WTC11 (cell line): ENCODE results near the gene COMMD7. TPM values are rescaled to one million over a fixed set of nuclear protein-coding genes. Genes with fewer than 3 reads are reported as not detected.

Experiments used
- ATAC-seq: fragments of 200-7000 bp; cut with Tn5 transposase; 2 replicates; pipeline ENCODE4 v1.10.0; 2021; ENCODE audit warnings: mild to moderate bottlenecking, moderate library complexity
- CTCF ChIA-PET: fragments of 300-600 bp; sonication (Branson Sonifier 250); formaldehyde crosslinking; loops from one replicate; lab custom pipeline; 2021; ENCODE audit warnings: antibody characterized with exemption; lab: Charles Lee
- POLR2A ChIA-PET: fragments of 350-600 bp; sonication (Branson Sonifier 250); formaldehyde crosslinking; loops from one replicate; lab custom pipeline; 2021; ENCODE audit warnings: antibody characterized with exemption; lab: Charles Lee
- DNase-seq: peaks from one replicate; pipeline ENCODE4 v3.0.0; 2021; ENCODE audit warnings: low spot score
- H3K27ac Mint-ChIP-seq: 2 replicates; pipeline ENCODE4 v1.8.0; 2021; ENCODE audit warnings: mixed read lengths
- H3K27me3 Mint-ChIP-seq: 2 replicates; pipeline ENCODE4 v1.8.0; 2021; ENCODE audit warnings: low read depth, mild to moderate bottlenecking, moderate library complexity, mixed read lengths
- H3K36me3 Mint-ChIP-seq: 2 replicates; pipeline ENCODE4 v1.8.0; 2021; ENCODE audit warnings: mixed read lengths
- H3K4me1 Mint-ChIP-seq: 2 replicates; pipeline ENCODE4 v1.8.0; 2022; ENCODE audit warnings: mixed read lengths
- H3K4me3 Mint-ChIP-seq: 2 replicates; pipeline ENCODE4 v1.8.0; 2021; ENCODE audit warnings: mild to moderate bottlenecking, moderate library complexity, mixed read lengths
- H3K9me3 Mint-ChIP-seq: 2 replicates; pipeline ENCODE4 v1.8.0; 2021; ENCODE audit warnings: mixed read lengths
- ETV6 ChIP-seq: sonication (generic); formaldehyde crosslinking; IDR thresholded peaks from 2 replicates; pipeline ENCODE4 v1.8.1; 2022; ENCODE audit warnings: mild to moderate bottlenecking, missing genetic modification reagents
- FOXP1 ChIP-seq: sonication (generic); formaldehyde crosslinking; IDR thresholded peaks from 2 replicates; pipeline ENCODE4 v1.8.0; 2022; ENCODE audit warnings: missing genetic modification reagents, mild to moderate bottlenecking, moderate library complexity, borderline replicate concordance
- GABPB1 ChIP-seq: sonication (generic); formaldehyde crosslinking; IDR thresholded peaks from 2 replicates; pipeline ENCODE4 v1.8.1; 2023; ENCODE audit warnings: mild to moderate bottlenecking, missing genetic modification reagents
- IRF1 ChIP-seq: sonication (generic); formaldehyde crosslinking; IDR thresholded peaks from 2 replicates; pipeline ENCODE4 v1.8.0; 2023; ENCODE audit warnings: missing genetic modification reagents
- JUN ChIP-seq: sonication (generic); formaldehyde crosslinking; IDR thresholded peaks from 2 replicates; pipeline ENCODE4 v1.8.0; 2023; ENCODE audit warnings: mild to moderate bottlenecking, missing genetic modification reagents
- NR1H2 ChIP-seq: sonication (generic); formaldehyde crosslinking; IDR thresholded peaks from 2 replicates; pipeline ENCODE4 v1.9.0; 2021; ENCODE audit warnings: mild to moderate bottlenecking, moderate library complexity, missing genetic modification reagents
- OVOL2 ChIP-seq: fragments of 250-450 bp; sonication (Bioruptor Pico); IDR thresholded peaks from 2 replicates; pipeline ENCODE4 v1.9.0; 2021; ENCODE audit warnings: mild to moderate bottlenecking, borderline replicate concordance
- PREB ChIP-seq: sonication (generic); formaldehyde crosslinking; IDR thresholded peaks from 2 replicates; pipeline ENCODE4 v1.8.1; 2022; ENCODE audit warnings: mild to moderate bottlenecking, missing genetic modification reagents, moderate library complexity, borderline replicate concordance
- PRRX2 ChIP-seq: fragments of 250-450 bp; sonication (Bioruptor Pico); IDR thresholded peaks from 2 replicates; pipeline ENCODE4 v1.8.0; 2021; ENCODE audit warnings: mild to moderate bottlenecking
- SMAD3 ChIP-seq: sonication (generic); formaldehyde crosslinking; IDR thresholded peaks from 2 replicates; pipeline ENCODE4 v1.8.0; 2022; ENCODE audit warnings: missing genetic modification reagents, mild to moderate bottlenecking, borderline replicate concordance
- SMAD4 ChIP-seq: sonication (generic); formaldehyde crosslinking; IDR thresholded peaks from 2 replicates; pipeline ENCODE4 v1.8.0; 2022; ENCODE audit warnings: mild to moderate bottlenecking, missing genetic modification reagents
- STAT6 ChIP-seq: sonication (generic); formaldehyde crosslinking; conservative IDR thresholded peaks from 2 replicates; pipeline ENCODE4 v1.8.1; 2023; ENCODE audit warnings: mild to moderate bottlenecking, low read depth, missing genetic modification reagents, moderate library complexity
- TEAD1 ChIP-seq: sonication (generic); formaldehyde crosslinking; IDR thresholded peaks from 2 replicates; pipeline ENCODE4 v1.8.0; 2022; ENCODE audit warnings: mild to moderate bottlenecking, missing genetic modification reagents
- TP53 ChIP-seq: sonication (generic); formaldehyde crosslinking; IDR thresholded peaks from 2 replicates; pipeline ENCODE4 v1.8.1; 2023; ENCODE audit warnings: mild to moderate bottlenecking, missing genetic modification reagents
- ZNF138 ChIP-seq: sonication (generic); formaldehyde crosslinking; conservative IDR thresholded peaks from 2 replicates; pipeline ENCODE4 v1.8.1; 2022; ENCODE audit warnings: mild to moderate bottlenecking, moderate library complexity, missing genetic modification reagents
- ZNF425 ChIP-seq: fragments of 250-450 bp; sonication (Bioruptor Pico); conservative IDR thresholded peaks from 2 replicates; pipeline ENCODE4 v1.9.0; 2021; ENCODE audit warnings: mild to moderate bottlenecking
- ZNF671 ChIP-seq: fragments of 250-450 bp; sonication (Bioruptor Pico); IDR thresholded peaks from 2 replicates; pipeline ENCODE4 v1.8.0; 2021; ENCODE audit warnings: mild to moderate bottlenecking
- ZSCAN18 ChIP-seq: fragments of 250-450 bp; sonication (Bioruptor Pico); IDR thresholded peaks from 2 replicates; pipeline ENCODE4 v2.1.2; 2022; ENCODE audit warnings: mild to moderate bottlenecking, moderate library complexity
- total RNA-seq: library from RNA; stranded (reverse); gene quantifications from 3 replicates; pipeline ENCODE4 v1.2.3, GENCODE V29; 2021

The COMMD7 gene
- total RNA-seq, 1 experiment from 2014 or later, result 42.3 TPM

- TF ChIP-seq ZNF138 (CRISPR knock-in tag) (no peak), ZNF671 (CRISPR knock-in tag) (no peak), NR1H2 (CRISPR knock-in tag) (no peak), ETV6 (CRISPR knock-in tag) (no peak), STAT6 (CRISPR knock-in tag) (no peak), JUN (CRISPR knock-in tag) (no peak)
These were observed 72.4 kb downstream of the COMMD7 start (continued) for GRCh38 chr20:32670773-32671455.

- H3K4me3 Mint-ChIP-seq, result no peak overlapping the region
- no peak for DNase-seq
These were observed 76.2 kb downstream of the COMMD7 start for GRCh38 chr20:32667027-32667426.

More at GRCh38 chr20:32667027-32667426, 76.2 kb downstream of the COMMD7 start:
- H3K36me3 Mint-ChIP-seq, result no peaks in the 10 kb centered on the region
- H3K9me3 Mint-ChIP-seq, result no peaks in the 10 kb centered on the region
- H3K4me1 Mint-ChIP-seq, result peaks cover 9% of the 10 kb centered on the region
- ChIA-PET POLR2A (no interaction called here), CTCF (interaction anchor here (0.9 to 2.9 kb wide), 4 partner anchors 14 to 123 kb away, joined by 3 to 10 read pairs (median 4); no protein-coding TSS in a partner anchor)
- no peak for TF ChIP-seq PRRX2 (CRISPR knock-in tag)
- TF ChIP-seq JUN (CRISPR knock-in tag), result no peak
- no peak for TF ChIP-seq SMAD3 (CRISPR knock-in tag)
- TF ChIP-seq GABPB1 (CRISPR knock-in tag), result no peak
- TF ChIP-seq FOXP1 (CRISPR knock-in tag), result no peak
- TF ChIP-seq IRF1 (CRISPR knock-in tag), result no peak
- no peak for TF ChIP-seq ZSCAN18 (CRISPR knock-in tag)
- TF ChIP-seq TP53 (CRISPR knock-in tag), result no peak
- TF ChIP-seq PREB, result no peak
- no peak for TF ChIP-seq TEAD1 (CRISPR knock-in tag)
- TF ChIP-seq OVOL2, result no peak
- no peak for TF ChIP-seq NR1H2 (CRISPR knock-in tag)
- no peak for TF ChIP-seq SMAD4
- no peak for TF ChIP-seq ZNF425 (CRISPR knock-in tag)
- H3K27ac Mint-ChIP-seq, result 0 out of 2 replicates have a peak overlapping the region, but pooled peaks have one; percentile 43
- ATAC-seq, result peak; percentile 26
- no peaks in the 10 kb centered on the region for H3K27me3 Mint-ChIP-seq
